ENCODE results near the gene ZNF341.

Gene ZNF341

DNA sequence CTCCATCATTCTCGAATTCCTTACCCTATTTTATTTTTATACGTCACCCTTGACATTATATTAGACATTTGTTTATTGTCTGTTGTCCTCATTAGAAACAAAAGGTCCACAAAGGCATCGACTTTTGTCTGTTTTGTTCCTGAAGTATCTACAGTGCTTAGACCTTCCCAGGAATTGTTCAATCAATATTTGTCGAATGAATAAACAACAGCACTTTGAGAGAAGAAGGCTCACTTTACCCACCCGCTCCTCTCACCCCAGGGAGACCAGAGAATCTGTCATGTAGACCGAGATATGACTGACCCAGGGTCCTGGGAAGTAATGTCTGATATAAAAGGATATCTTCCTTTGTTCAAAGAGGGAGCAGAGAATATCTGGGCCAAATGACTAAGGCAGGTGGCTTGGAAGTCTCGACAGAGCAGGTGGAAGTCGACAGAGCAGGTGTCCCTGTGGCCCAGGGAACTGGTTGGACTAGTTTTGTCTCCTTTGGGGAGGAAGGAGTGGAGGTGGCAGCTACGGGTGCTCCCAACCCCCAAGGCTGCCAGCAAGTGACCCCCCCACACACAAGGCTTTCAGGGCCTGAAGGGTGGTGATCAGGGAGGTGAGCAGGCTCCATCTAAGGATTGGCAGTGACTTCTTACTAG is 64.6 kb downstream of the ZNF341 start:
- DNase-seq (ENCODE audit: low spot score): no peak

DNA sequence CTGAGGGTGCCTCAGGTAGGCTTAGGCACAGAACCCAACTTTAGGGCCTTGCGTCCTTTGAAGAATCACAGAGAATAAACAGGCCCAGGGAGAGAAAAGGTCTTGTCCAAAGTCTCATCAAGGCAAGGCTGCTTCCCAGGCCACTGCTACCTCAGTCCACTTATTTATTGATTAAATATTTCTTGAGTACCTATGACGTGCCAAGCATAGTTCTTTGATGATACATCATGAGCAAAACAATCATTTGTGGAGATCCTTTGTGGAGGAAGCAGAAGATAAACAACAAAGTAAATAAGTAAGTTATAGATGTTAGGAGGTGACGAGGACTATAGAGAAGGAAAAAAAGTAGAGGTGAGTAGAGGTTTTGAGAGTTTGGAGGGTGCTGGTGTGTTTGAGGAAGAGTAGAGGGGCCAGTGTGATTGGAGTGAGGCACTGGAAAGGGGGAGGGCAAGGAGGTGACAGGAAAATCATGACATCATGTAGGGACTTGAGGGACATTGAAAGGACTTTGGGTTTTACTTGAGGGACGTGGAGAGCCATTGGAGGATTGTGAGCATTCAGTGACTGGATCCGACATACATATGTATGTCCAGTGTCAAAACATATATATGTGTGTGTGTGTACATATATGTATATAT is 65.2 kb downstream of the ZNF341 start:
- DNase-seq (ENCODE audit: low spot score): no peak

DNA sequence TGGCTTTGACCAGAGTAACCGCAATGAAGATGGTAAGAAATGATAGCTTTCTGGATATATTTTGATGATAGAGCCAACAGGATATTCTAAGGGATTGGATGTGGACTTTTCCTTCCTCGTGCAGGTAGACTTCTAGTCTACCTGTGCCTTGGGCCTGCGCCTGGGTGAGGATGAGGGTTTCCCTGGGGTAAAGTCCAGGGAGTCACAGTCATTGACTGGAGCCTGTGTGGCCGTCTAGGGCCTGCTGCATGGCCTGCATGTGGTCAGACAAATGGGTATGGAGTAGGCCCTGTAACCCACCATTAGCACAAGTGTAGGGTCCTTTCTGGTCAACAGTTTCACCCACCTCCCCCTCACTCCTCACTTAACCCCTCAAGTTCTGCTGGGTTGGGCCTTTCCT is 66.6 kb downstream of the ZNF341 start:
- no peak for DNase-seq (ENCODE audit: low spot score)

DNA sequence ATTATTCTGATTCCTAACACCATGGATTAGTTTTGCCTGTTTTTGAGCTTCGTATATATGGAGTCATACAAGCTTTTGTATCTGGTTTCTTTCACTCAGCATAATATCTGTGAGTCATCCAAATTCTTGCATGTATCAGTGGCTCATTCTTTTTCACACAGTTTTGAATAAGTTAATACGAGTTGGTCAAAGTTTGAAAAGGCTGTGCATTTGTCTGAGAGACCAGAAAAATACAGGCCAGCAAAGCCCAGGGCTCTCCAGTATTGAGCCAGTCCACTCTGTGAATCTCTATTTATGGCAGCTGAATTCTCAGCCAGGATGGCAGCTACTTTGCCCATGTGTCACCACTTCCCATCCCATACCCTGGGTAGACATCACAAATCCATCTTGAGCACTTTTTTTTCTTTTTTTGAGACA is 72.1 kb downstream of the ZNF341 start:
- DNase-seq (ENCODE audit: low spot score): no peak

DNA sequence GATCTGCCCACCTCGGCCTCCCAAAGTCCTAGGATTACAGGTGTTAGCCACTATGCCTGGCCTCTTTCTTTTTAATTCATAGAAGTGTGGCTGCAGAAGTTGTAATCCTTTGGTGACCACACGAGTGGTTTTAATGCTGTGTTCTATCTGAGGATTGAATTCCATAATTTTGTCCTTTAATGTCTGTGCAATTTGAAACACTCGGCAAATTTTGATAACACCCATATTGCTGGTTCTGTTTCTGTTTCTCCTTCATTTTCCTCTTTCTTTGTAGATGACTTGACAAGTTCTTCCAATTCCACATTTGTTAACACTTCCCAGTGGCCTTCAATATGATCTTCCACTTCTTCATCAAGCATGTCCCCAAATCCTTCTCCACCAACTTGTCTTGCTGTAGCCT is 76.6 kb downstream of the ZNF341 start:
- no peak for DNase-seq (ENCODE audit: low spot score)

DNA sequence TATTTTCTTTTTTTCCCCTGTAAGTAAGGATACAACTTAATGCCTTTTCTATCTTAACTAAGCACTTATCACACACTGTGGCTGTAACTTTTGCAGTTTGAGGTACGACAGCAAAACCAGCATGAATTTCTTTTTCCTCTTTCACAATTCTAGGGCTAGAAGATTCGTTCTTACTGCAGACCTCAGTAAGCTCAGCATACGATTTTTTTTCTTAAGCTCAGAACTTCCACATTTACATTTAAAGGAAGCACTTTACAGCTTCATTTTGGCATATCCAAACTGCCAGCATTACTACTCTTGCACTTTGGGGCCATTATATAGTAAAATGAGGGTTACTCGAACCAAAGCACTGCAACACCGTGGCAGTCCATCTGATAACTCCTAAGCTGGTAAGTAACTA is 78.5 kb downstream of the ZNF341 start:
- DNase-seq (ENCODE audit: low spot score): no peak

DNA sequence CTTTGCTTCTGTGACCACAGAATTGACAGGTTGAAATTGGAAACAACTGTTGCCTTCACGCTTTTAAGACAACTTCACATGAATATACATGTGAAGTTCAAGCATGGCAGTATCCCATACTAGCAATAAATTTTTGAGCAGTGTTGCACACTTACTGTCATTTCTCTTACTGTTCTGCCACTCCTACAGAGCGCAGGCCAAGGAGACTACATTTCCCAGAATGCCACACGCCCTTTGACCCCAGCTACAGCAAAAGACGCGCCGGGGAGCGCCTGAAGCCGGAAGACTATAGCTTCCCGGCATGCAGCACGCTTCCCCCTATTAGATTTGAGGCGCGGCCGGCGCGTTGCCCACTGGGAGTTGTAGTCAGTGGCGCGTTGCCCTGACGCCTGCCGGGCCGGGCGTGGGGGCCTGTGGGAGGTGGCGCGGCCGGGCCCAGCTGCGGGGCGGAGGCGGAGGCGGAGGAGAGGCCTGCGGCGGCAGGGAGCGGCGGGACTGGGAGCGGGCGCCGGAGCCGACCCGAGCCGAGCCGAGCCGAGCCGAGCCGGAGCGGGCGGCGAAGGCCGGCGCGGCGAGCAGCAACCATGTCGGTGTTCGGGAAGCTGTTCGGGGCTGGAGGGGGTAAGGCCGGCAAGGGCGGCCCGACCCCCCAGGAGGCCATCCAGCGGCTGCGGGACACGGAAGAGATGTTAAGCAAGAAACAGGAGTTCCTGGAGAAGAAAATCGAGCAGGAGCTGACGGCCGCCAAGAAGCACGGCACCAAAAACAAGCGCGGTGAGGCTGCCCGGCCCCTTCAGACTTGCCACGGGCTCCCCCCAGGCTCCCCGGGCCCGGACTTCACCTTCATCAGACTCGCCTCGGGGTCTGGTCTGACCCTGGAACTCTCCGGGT is 79.3 kb downstream of the ZNF341 start, which contains the start of gene CHMP4B:
TSS of gene CHMP4B (plus strand) at position 464 of the 891 bp plus-strand sequence. CDS start at position 585, 121 bp downstream.
- DNase-seq (ENCODE audit: low spot score): peak; percentile 99

DNA sequence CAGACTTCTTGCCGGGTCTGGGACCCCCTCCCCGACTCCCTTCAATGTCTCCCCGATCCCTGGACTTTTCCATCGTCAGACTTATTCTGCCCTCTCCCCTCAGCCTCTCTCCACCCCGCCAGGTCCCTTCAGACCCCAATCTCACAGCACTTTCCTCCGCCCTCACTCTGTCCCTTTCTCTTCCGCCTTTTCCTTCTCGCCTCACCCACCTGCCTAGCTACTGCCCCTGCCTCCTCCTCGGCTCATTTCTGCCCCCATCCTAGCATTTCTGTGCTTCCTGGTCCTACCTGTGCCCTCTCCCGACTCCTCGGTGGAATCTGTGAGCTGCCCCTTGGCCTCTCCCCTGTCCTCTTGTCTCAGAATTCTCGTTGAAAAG is 80.0 kb downstream of the ZNF341 start:
- peak; percentile 69 for DNase-seq (ENCODE audit: low spot score)

DNA sequence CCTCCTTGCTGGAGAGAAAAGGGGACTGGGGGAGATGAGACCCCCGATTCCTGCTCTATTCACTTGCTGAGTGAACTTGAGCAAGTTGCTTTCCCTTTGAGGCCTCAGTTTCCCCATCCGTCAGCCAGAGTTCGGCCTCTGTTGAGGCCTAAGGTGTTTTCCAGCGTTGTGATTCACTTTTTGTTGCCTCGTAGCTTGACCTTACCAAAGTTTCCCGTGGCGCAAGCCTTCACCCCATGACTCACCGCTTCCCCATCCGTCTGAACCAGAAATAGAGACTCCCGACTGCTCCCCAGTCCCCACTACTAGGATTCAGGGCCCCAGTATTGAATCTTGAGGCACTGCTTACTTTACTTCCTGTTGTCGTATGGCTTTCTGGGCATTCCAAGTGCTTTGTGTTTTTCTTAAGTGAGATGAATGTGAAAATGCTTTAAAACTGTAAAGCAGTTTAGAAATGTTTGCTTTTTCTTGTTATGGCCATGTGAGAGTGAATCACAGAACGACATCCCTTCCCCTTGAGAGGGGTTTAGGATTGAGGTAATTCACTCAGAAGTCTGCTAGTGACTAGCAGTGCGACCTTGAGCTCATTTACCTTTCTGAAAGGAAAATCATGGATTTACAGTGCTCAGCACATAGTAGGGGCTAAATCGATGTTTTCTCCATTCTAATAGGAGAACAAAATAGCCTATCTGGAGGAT is 80.5 kb downstream of the ZNF341 start:
- peak; percentile 35 for DNase-seq (ENCODE audit: low spot score)

DNA sequence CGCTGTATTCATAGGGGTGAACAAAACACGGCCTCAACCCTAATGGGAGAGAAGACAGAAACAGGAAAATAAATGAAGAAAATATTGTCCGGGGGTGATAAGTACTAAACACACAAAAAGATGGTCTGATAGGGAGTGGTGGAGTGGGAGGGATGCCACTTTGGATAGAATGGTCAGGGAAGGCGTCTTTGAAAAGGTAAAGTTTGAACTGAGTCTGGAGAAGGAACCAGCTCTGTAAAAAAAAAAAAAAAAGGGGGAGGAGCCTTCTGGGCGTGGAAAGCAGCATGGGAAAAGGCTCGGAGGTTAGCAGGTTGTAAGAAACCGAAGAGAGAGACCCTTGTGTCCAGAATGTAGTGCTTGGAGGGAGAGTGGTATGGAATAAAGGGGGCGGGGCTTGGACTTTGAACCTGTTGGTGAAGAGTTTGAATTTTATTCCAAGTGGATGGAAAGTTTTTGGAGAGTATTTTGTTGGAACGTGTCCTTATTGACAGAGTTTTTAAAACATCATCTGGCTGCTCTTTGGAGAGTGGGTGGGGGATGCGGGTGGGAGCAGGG is 81.2 kb downstream of the ZNF341 start:
- DNase-seq (ENCODE audit: low spot score): peak; percentile 21

DNA sequence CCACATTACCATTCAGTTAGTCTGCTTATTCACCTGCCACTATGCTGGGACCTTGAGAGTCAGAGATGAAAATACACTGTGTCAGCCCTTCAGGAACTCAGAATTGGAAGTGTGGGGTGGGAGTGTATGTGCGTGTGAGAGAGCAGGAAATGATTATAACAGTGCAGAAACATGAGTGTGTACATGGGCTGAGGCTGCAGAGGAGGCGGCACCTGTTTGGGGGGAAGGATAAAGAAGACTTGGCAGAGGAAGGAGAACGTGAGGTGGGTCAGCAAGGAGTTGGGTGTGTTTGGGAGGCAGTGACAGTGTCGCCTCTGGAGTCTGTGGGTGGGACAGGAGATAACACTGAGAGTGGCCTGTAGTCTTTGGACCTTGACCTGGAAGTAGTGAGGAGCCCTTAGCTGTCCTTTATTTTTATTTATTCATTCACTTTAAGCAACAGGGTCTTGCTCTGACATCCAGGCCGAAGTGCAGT is 82.5 kb downstream of the ZNF341 start:
- DNase-seq (ENCODE audit: low spot score): no peak

DNA sequence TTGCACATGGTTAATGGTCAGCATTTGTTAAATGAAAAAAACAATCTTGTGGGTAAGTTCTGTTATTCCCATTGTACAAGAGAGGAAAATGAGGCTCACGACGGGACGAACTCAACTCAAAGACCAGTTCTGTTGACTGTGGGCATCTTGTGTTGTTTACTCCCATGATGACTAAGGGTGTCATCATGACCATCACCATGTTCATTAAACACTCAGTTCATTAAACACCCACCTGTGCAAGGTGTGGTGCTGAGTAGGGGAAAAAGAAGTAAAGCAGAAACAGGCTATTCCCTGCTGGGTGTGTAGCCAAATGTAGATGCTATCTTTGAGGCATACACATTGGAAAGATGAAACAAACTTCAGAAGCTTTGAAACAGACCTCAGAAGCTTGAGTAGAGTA is 83.9 kb downstream of the ZNF341 start:
- no peak for DNase-seq (ENCODE audit: low spot score)

DNA sequence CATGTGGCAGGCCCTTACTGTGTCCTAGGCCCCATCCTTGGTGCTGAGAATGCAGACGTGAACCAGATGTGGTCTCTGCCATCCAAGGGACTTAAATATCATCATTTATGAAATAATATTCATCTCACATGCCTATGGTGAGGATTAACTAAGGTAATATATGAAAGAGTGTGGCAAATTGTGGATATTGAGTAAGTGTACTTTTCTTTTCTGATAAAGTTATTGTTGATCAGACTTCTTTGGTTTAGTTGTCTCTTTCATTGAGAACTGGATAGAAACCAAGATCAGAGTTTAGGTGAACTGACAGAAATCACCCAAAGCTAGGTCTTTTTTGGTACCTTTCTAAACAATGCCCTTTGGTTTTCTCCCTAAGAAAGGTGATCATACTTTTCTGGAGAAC is 84.4 kb downstream of the ZNF341 start:
- DNase-seq (ENCODE audit: low spot score): no peak

DNA sequence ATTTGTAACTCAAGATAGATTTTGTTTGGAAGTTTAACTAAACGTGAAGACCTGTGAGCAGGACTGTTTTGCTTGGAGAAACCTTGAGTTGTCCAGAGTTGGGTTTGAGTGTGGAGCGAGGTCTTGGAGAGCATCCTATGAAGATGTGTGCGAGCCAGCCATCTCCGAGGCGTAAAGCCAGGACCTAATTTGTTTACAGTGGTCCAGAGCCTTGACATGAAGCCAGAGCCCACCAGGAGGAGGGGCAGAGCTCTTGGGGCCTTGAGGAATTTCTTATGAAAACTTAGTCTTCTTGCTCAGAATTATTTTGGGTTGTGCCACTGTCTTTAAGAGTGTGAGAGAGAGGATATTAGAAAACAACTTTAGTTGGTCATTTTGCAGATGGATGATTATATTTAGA is 85.6 kb downstream of the ZNF341 start:
- no peak for DNase-seq (ENCODE audit: low spot score)

DNA sequence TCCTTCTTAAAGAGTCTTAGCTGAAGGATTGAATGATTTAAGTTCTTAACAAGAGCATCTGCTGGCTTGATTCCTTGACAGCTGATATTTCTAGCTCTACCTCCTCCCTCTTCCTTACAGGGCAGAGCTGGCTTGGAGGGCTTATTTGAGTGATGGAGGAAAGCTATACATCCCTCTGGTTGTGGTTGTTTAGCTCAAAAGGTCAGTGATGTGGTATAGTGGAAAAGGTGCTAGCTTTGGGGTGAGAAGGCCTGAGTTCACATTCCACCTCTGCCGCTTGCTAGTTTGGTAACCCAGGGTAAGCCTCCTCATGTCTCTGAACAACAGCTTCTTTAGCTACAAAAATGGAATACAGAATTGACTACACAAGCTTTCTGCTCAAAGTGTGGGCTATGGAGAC is 87.7 kb downstream of the ZNF341 start:
- no peak for DNase-seq (ENCODE audit: low spot score)

DNA sequence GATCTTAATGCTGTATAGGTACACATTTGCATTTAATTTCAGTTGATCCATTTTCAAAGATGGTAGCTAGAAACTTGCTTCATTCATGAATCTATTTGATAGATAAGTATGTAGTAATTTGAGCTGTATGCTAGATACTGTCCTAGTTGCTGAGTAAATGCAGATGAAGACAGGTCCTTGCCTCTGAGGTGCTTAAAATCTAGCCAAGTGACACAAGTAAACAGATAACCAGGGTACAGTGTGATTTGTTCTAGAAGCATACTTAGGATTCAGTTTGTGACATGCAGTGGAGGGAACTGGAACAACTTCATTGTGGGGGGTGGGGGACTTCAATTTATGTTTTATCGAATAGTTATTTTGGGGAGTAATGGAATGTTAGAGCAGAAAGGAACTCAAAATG is 88.6 kb downstream of the ZNF341 start:
- DNase-seq (ENCODE audit: low spot score): no peak

DNA sequence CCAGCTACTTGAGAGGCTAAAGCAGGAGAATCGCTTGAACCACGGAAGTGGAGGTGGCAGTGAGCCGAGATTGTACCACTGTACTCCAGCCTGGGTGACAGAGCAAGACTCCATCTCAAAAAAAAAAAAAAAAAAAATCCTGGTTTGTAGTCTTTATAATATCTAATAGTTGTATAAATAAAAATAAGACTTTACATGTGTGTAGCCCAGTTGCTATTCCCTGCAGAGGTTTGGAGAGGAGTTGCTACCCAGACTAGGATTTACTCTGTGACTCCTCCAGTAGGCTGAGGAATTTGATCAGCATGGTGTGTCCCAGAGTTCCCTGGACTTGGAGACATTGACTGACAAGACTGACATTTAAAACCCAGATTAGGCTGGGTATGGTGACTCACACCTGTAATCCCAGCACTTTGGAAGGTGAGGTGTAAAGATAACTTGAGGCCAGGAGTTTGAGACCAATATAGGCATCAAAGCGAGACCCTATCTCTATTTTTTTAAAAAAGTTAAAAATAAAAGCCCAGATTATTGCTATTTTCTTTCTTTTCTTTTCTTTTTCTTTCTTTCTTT is 89.6 kb downstream of the ZNF341 start:
- no peak for DNase-seq (ENCODE audit: low spot score)

DNA sequence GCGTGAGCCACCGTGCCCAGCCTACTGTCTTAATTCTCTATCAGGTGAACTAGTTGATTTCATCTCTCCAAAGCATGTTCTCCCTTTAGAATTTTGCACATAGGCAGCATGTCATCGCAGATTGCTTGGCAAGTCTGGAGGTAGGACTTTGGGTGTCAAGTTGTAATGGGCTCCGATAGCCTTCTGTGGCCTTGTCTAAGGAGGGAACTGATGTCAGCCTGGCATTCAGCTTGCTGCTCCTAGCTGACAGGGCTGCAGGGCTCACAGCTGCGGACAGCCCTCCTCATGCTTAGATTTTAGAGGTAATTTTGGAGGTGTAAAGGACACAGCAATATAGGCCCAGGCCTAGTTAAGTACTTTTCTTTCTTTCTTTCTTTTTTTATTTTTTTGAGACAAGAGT is 90.6 kb downstream of the ZNF341 start:
- no peak for DNase-seq (ENCODE audit: low spot score)

DNA sequence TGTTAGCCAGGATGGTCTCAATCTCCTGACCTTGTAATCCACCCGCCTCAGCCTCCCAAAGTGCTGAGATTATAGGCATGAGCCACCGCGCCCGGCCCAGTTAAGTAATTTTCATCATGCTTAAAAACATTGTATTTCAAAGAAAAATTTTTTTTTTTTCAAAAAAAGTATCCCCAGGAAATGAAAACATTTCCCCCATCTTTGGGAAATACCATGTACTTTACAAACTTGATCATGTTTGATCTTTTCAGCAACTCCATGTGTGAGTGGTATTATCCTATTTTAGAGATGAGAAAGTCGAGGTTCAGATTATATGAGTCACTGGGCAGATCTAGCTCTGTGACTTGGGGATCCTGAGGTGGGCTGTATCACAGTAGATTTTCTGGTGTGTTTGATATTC is 91.2 kb downstream of the ZNF341 start:
- no peak for DNase-seq (ENCODE audit: low spot score)

DNA sequence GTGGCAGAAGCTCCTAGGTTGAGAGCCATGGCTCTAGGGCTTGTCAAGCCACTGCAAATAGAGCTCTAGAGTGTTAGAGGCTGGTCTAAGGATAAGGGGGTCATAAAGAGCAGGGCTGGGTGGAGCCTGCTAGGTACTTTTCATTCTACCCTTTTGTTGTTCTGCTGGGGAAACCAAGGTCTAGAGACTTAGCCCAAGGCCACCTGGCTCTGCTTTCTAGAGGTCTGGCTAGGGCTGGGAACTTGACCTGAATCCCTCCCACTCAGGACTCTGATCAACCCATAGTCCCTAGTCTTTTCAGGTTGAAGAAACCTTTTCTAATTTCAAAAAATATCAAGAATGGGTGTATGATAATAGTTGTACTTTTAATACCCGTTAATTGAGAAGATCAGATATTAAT is 93.1 kb downstream of the ZNF341 start:
- DNase-seq (ENCODE audit: low spot score): no peak

Data from NAMALWA (cell line).